ENCODE measurements around the gene TOMM40L. TPM values are rescaled to one million over a fixed set of nuclear protein-coding genes. Genes with fewer than 3 reads are reported as not detected.

Gene TOMM40L
- total and polyA plus RNA-seq, 12 donors = 7.0 to 18.4 (median 11.9) TPM

DNA sequence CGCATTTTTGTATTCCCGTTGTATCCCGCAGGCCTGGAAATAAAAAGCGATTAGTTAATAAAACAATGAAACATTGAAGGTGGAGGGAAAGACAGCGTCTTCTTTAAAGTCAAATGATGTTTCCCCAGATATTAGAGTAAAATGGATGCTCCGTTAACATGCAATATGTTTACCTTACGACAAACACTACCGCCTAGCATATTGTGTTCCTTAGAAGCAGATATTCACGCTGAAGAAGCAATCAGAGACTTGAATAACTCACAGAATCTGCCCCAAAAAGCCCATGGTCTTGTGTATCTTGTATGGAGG is 48.0 kb upstream of the TOMM40L start:
- TF ChIP-seq POLR2A (IDR thresholded peaks at IDR 0.05) (no peak), CTCF (IDR thresholded peaks at IDR 0.05) (peak in 1 of 6 experiments; percentile 4)
- Histone ChIP-seq H3K36me3 (replicated peaks in 1 of 2) (peaks cover 0 to 28% of the 10 kb centered on the region in 2 donors), H3K4me3 (peak overlapping the region in 3 of 4 donors; percentile 25 to 97 (median 86)), H3K27me3 (no peaks in the 10 kb centered on the region), H3K9me3 (replicated peaks in 1 of 3) (no peaks in the 10 kb centered on the region), H3K4me1 (replicated peaks in 1 of 2) (peaks cover 13 to 26% of the 10 kb centered on the region in 2 donors), H3K27ac (peak overlapping the region; percentile 20 to 89 (median 88))
- WGBS, 4 donors = 49 to 65% (median 63%) methylated on average over 9 of the region's 9 CpGs
- DNase-seq = no peak
- intact Hi-C loops (cut with DNase I) = no loop called here

DNA sequence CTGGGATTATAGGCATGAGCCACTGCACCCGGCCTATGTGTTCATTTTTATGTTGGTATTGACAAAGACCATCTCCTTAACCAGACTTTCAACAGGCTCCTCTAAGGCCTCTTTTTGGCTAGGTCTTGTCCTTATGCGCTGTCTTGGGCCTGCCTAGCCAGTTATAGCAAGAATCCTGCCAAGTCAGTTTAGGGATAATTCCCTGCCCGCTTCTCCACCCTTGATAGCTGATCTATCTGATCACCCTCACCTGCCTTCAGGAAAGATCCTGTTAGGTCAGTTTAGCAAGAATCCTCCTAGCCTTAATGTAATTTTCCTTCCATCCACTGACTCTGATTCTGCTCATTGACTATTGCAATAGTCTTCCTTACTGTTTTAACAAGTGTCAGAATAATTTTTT is 46.2 kb upstream of the TOMM40L start:
- peaks cover 0 to 10% of the 10 kb centered on the region in 2 donors for H3K36me3 ChIP-seq (replicated peaks in 1 of 2)
- DNase-seq = no peak
- 83 to 94% (median 89%) methylated on average over 3 of the region's 3 CpGs for WGBS, 4 donors
- H3K27ac ChIP-seq = no peak overlapping the region
- no peak overlapping the region for H3K4me3 ChIP-seq
- no peaks in the 10 kb centered on the region for H3K9me3 ChIP-seq (replicated peaks in 1 of 3)
- no peaks in the 10 kb centered on the region for H3K27me3 ChIP-seq
- TF ChIP-seq POLR2A (IDR thresholded peaks at IDR 0.05) = no peak
- TF ChIP-seq CTCF (IDR thresholded peaks at IDR 0.05) = no peak
- H3K4me1 ChIP-seq (replicated peaks in 1 of 2) = peaks cover 6 to 22% of the 10 kb centered on the region in 2 donors
- intact Hi-C loops (cut with DNase I) = no loop called here

- Histone ChIP-seq H3K4me1 (replicated peaks in 1 of 2) (peaks cover 6 to 23% of the 10 kb centered on the region in 2 donors), H3K36me3 (replicated peaks in 1 of 2) (peaks cover 0 to under 1% of the 10 kb centered on the region in 2 donors), H3K9me3 (replicated peaks in 1 of 3) (no peaks in the 10 kb centered on the region), H3K27me3 (no peaks in the 10 kb centered on the region), H3K4me3 (no peak overlapping the region), H3K27ac (no peak overlapping the region)
- no peak for DNase-seq
- WGBS, 4 donors = 62 to 78% (median 65%) methylated on average over 1 of the region's 1 CpG
- intact Hi-C loops (cut with DNase I) = no loop called here
- TF ChIP-seq CTCF (IDR thresholded peaks at IDR 0.05) (peak in 4 of 6 experiments; percentile 20 to 39 (median 34)), POLR2A (IDR thresholded peaks at IDR 0.05) (no peak)
Observed at GRCh38 chr1:161180639-161181038, 45.2 kb upstream of the TOMM40L start.

DNA sequence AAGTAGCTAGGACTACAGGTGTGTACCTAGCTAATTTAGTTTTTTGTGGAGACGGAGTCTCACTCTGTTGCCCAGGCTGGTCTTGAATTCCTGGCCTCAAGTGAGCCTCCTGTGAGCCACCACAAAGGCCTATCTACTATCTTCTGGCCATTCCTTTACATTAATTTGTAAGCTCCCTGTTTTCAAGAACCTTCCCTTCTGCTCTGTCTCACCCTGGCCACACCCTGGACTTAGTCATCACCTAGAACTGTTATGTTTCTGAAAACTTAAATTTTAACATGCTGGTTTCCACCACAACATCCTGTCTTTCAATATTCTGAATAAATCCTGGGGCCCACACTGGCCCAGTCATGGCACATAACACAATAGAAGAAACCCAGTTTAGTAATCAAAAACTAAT is 43.6 kb upstream of the TOMM40L start:
- DNase-seq = no peak
- no peak overlapping the region for H3K27ac ChIP-seq

More for the DNA sequence above, 43.6 kb upstream of the TOMM40L start:
- no peak overlapping the region for H3K4me3 ChIP-seq
- no peaks in the 10 kb centered on the region for H3K27me3 ChIP-seq
- no peaks in the 10 kb centered on the region for H3K36me3 ChIP-seq (replicated peaks in 1 of 2)
- intact Hi-C loops (cut with DNase I) = no loop called here
- H3K4me1 ChIP-seq (replicated peaks in 1 of 2) = peaks cover 0 to 19% of the 10 kb centered on the region in 2 donors
- 79 to 93% (median 93%) methylated on average over 1 of the region's 1 CpG; no CpG with 5 or more reads in 1 of the 4 donors for WGBS, 4 donors
- no peaks in the 10 kb centered on the region for H3K9me3 ChIP-seq (replicated peaks in 1 of 3)
- TF ChIP-seq CTCF (IDR thresholded peaks at IDR 0.05) (no peak), POLR2A (IDR thresholded peaks at IDR 0.05) (no peak)

Measured in adrenal gland (tissue), 12 donors.